ENCODE results near the gene TRIM31.

- TF ChIP-seq POLR2A (IDR thresholded peaks at IDR 0.05) (no peak), CTCF (IDR thresholded peaks at IDR 0.05) (no peak)
These were observed 8.8 kb upstream of the TRIM31 start for GRCh38 chr6:30121446-30122366.
